T-helper 9 cell (primary cell): ENCODE measurements around the gene RANBP10.
"Not testable (repeated sequence)": the region's sequence is repeated elsewhere in the genome, so short reads cannot be mapped to it uniquely, and the experiment has no call there.

Source experiments
- DNase-seq: peaks from one replicate; pipeline ENCODE4 v3.0.0-alpha.2; 2020
- total RNA-seq, 2 donors: gene quantifications; one replicate each; lab custom pipeline; 2026; lab: John Stamatoyannopoulos, UW

RANBP10 gene
- 23.2 to 34.1 reads per million in 2 donors for total RNA-seq

- DNase-seq = peak; percentile 93
Observed at GRCh38 chr16:67806428-67807147, at the start of gene RANBP10, which contains the start of gene TSNAXIP1. TSS of gene RANBP10 (minus strand) at chr16:67806560. CDS start at chr16:67806536, 24 bp downstream. TSS of gene TSNAXIP1 (plus strand) at chr16:67806889. CDS start at chr16:67807150, 261 bp downstream.

GRCh38 chr16:67855789-67856188 lies 49.4 kb upstream of the RANBP10 start:
- DNase-seq = no peak

GRCh38 chr16:67853670-67854069 lies 47.3 kb upstream of the RANBP10 start:
- no peak for DNase-seq

GRCh38 chr16:67848118-67848517 lies 41.8 kb upstream of the RANBP10 start:
- DNase-seq = no peak

- no peak for DNase-seq
Observed at GRCh38 chr16:67847064-67847861, 40.9 kb upstream of the RANBP10 start, which contains the start of gene CENPT. TSS of gene CENPT (minus strand) at chr16:67847693. CDS start at chr16:67833859, 13,834 bp downstream.

- DNase-seq = peak; percentile 94
Observed at GRCh38 chr16:67846320-67847063, 40.1 kb upstream of the RANBP10 start, which contains the start of gene NUTF2. TSS of gene NUTF2 (plus strand) at chr16:67846933. CDS start at chr16:67865131, 18,198 bp downstream.

- no peak for DNase-seq
Observed at GRCh38 chr16:67846063-67846319, 39.6 kb upstream of the RANBP10 start.

GRCh38 chr16:67845291-67846062 lies 39.1 kb upstream of the RANBP10 start:
- DNase-seq = no peak

- no peak for DNase-seq
Observed at GRCh38 chr16:67844497-67844896, 38.1 kb upstream of the RANBP10 start.

- peak; percentile 51 for DNase-seq
Observed at GRCh38 chr16:67843343-67843765, 37.0 kb upstream of the RANBP10 start.

GRCh38 chr16:67842509-67843342 lies 36.4 kb upstream of the RANBP10 start:
- DNase-seq = peak; percentile 49

- DNase-seq = peak; percentile 91
Observed at GRCh38 chr16:67841816-67842508, 35.6 kb upstream of the RANBP10 start, which contains the start of gene THAP11. TSS of gene THAP11 (plus strand) at chr16:67842320. CDS start at chr16:67842555, 235 bp downstream.

- DNase-seq = no peak
Observed at GRCh38 chr16:67841198-67841815, 34.9 kb upstream of the RANBP10 start.

- no peak for DNase-seq
Observed at GRCh38 chr16:67837811-67838210, 31.5 kb upstream of the RANBP10 start.

- not testable (repeated sequence) for DNase-seq
Observed at GRCh38 chr16:67837190-67837589, 30.8 kb upstream of the RANBP10 start.

GRCh38 chr16:67834242-67834614 lies 27.9 kb upstream of the RANBP10 start:
- no peak for DNase-seq

- DNase-seq = peak; percentile 93
Observed at GRCh38 chr16:67833415-67834241, 27.3 kb upstream of the RANBP10 start.

GRCh38 chr16:67833030-67833414 lies 26.7 kb upstream of the RANBP10 start:
- DNase-seq = no peak

GRCh38 chr16:67828651-67829050 lies 22.3 kb upstream of the RANBP10 start:
- DNase-seq = no peak
